ENCODE measurements around the gene VRK3.

Gene VRK3

DNA sequence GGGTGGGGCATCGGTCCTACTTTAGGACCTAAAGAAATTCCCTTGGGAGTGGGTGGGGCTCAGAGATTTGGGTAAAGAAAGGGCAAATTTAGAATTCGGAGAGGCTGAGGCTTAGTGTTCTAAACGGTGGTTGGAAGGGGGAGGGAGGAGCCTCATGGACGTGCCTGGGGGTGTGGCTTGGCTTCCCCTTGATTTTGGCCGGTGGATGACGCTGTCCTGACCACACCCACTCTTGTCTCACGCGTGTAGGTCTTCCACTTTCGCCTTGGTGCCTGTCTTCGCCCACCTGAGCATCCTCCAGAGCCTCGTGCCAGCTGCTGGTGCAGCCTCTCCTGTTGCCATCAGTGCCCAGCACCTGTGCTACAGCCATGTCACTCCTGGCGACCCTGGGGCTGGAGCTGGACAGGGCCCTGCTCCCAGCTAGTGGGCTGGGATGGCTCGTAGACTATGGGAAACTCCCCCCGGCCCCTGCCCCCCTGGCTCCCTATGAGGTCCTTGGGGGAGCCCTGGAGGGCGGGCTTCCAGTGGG lies 94.6 kb downstream of the VRK3 start:
- TF ChIP-seq, protein P1, sequence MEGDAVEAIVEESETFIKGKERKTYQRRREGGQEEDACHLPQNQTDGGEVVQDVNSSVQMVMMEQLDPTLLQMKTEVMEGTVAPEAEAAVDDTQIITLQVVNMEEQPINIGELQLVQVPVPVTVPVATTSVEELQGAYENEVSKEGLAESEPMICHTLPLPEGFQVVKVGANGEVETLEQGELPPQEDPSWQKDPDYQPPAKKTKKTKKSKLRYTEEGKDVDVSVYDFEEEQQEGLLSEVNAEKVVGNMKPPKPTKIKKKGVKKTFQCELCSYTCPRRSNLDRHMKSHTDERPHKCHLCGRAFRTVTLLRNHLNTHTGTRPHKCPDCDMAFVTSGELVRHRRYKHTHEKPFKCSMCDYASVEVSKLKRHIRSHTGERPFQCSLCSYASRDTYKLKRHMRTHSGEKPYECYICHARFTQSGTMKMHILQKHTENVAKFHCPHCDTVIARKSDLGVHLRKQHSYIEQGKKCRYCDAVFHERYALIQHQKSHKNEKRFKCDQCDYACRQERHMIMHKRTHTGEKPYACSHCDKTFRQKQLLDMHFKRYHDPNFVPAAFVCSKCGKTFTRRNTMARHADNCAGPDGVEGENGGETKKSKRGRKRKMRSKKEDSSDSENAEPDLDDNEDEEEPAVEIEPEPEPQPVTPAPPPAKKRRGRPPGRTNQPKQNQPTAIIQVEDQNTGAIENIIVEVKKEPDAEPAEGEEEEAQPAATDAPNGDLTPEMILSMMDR (IDR thresholded peaks at IDR 0.05; ENCODE audit: extremely low read depth, insufficient read depth, missing control alignments), result no peak
- no peak for DNase-seq (ENCODE audit: low spot score)
- in situ Hi-C loops (cut with MboI; ENCODE audit: low pct_unique_long_range_greater_than_20kb, low sequenced_read_pairs, unreplicated experiment), result loop anchor here (25.0 kb wide), 1 partner anchor 207 kb away; no protein-coding TSS in a partner anchor

DNA sequence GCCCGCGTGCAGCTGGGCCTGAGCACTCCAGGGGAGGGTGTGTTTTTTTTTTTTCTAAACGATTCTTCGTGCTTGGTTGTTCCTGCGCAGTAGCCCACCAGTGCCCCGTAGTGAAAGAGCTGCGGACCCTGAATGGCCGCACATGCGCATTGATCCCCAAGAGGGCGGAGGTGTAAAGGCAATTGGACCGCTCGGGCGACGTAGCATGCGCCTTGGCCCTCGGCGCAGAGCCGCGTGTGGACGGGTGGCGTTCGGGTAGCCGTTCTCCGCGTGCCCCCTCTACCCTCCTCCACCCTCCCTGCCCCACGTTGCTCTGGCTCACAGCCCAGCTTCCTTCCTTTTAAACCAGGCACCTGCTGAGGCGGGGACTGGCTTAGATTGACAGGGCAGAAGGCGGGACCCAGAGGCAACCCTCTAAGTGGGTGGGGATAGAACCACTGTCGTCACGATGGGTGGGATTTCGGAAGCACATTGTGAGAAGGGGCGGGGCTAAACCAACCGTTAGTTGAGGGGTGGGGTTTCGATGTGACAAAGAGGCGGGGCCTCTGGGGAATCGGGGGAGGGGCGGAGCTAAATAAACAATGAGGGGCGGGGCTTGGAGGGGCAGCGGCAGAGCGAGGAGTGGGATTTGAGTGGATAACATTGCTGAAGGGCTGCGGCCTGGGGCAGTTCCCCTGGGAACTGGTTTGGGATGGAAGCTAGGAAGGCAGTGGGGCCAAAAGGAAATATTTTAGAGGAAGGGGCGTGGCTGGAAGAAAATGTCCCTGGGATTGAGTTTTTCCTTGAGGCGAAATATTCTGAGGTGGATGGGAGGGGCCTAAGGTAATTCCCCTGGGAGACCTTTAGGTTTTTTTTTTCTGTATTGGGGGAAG lies 95.3 kb downstream of the VRK3 start:
- peak; percentile 99 for DNase-seq (ENCODE audit: low spot score)
- in situ Hi-C loops (cut with MboI; ENCODE audit: low pct_unique_long_range_greater_than_20kb, low sequenced_read_pairs, unreplicated experiment), result loop anchor here (25.0 kb wide), 1 partner anchor 207 kb away; no protein-coding TSS in a partner anchor
- TF ChIP-seq, protein P1 (IDR thresholded peaks at IDR 0.05; ENCODE audit: extremely low read depth, insufficient read depth, missing control alignments), result no peak

DNA sequence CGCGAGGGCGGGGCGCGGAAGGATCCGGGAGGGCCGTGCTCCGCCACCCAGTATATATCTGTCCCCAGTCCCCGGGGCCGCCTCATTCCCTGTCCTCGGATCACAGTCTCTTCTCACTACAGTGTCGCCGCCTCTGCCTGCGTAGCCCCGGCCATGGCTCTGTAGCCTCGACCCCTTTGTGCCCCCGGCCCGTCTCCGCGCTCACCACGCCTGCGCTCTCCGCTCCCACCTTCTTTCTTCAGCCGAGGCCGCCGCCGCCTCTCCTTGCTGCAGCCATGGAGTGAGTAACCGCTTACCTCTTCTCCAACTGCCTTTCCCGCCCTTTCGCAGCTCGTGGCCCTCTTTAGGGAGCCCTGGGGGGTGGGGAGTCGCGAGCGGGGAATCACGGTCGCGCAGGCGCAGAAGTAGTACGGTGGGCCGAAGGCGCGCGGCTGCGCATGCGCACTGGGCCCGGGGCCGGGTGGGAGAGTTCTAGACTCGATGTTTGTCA lies 96.0 kb downstream of the VRK3 start, which contains the start of the genes ATF5 and NUP62:
Gene ATF5 (plus strand): TSS at position 85 of the 490 bp plus-strand sequence. CDS start 1,646 bp downstream, outside the sequence.
Gene NUP62 (minus strand): TSS at position 384 of the 490 bp plus-strand sequence. CDS start 19,697 bp downstream, outside the sequence.
- TF ChIP-seq, protein P1 (IDR thresholded peaks at IDR 0.05; ENCODE audit: extremely low read depth, insufficient read depth, missing control alignments), result no peak
- DNase-seq (ENCODE audit: low spot score), result peak; percentile 97
- in situ Hi-C loops (cut with MboI; ENCODE audit: low pct_unique_long_range_greater_than_20kb, low sequenced_read_pairs, unreplicated experiment), result loop anchor here (25.0 kb wide), 1 partner anchor 208 kb away; no protein-coding TSS in a partner anchor

DNA sequence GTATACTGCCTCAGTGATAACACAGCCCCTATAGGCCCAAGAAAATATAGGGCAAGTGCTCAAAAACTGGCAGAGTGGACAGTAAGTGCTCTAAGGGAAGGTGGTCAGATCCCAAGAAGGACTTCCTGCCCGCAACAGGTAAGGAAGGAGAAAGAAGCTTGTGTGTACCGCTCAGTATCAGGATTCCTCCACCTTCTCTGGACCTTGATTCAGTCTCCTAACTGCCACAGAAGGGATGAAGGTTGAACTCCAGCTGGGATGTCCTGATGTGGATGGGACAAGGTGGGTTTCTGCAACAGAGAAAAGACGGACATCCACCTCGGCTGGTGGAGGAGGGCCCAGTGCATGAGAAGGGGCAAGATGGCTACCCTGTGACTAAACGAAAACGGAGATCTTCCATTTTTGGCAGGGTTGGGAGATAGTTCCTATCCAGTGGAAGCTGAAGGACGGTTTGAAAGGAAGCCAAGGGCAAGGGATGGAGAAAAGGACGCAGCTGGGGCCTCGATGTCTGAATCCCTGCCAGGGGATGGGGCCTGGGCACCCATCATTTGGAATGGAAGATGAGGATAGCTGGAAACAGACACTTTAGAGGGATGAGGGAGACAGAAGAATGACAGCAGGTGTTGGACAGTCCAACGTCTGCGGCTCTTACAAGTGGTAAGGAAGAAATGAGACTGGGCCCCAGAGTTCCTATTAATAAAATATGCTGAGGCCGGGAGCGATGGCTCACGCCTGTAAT lies 97.5 kb downstream of the VRK3 start:
- in situ Hi-C loops (cut with MboI; ENCODE audit: low pct_unique_long_range_greater_than_20kb, low sequenced_read_pairs, unreplicated experiment), result loop anchor here (25.0 kb wide), 1 partner anchor 210 kb away; no protein-coding TSS in a partner anchor
- TF ChIP-seq, protein P1 (IDR thresholded peaks at IDR 0.05; ENCODE audit: extremely low read depth, insufficient read depth, missing control alignments), result no peak
- no peak for DNase-seq (ENCODE audit: low spot score)

DNA sequence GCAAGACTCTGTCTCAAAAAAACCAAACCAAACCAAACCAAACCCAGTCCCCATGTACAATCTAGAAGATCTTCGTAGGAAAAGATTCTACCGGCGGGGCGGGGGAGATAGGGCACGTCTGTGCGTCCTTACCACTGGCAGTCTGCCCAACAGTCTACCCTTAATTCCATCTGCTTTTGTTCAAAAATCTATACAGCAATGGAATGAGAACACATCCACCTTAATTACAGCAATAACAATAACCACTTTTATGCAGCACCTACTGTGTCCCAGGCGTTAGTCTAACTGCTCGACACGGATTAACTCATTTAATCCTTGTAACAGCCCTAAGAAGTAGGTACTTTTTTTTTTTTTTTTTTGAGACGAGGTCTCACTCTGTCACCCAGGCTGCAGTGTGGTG lies 98.7 kb downstream of the VRK3 start:
- DNase-seq (ENCODE audit: low spot score), result no peak
- in situ Hi-C loops (cut with MboI; ENCODE audit: low pct_unique_long_range_greater_than_20kb, low sequenced_read_pairs, unreplicated experiment), result loop anchor here (25.0 kb wide), 1 partner anchor 211 kb away; no protein-coding TSS in a partner anchor
- TF ChIP-seq, protein P1 (IDR thresholded peaks at IDR 0.05; ENCODE audit: extremely low read depth, insufficient read depth, missing control alignments), result no peak
